Neural progenitor cell (in vitro differentiated cells): ENCODE results near the gene INPP5D.

ENCODE experiments used
- EZH2 ChIP-seq: fragments of 200-600 bp; sonication (generic); IDR thresholded peaks from 2 replicates; pipeline ENCODE4 v1.6.1; 2017; ENCODE audit warnings: antibody characterized with exemption, mild to moderate bottlenecking, moderate library complexity
- EZH2phosphoT487 ChIP-seq: fragments of 200-600 bp; sonication (generic); IDR thresholded peaks from 2 replicates; pipeline ENCODE4 v1.6.1; 2017; ENCODE audit warnings: antibody characterized with exemption
- TF ChIP-seq, protein P1 (sequence below): fragments of 200-600 bp; sonication (generic); IDR thresholded peaks from 2 replicates; pipeline ENCODE4 v1.5.1; 2017; ENCODE audit warnings: antibody characterized with exemption, mild to moderate bottlenecking

- TF ChIP-seq, protein P1, sequence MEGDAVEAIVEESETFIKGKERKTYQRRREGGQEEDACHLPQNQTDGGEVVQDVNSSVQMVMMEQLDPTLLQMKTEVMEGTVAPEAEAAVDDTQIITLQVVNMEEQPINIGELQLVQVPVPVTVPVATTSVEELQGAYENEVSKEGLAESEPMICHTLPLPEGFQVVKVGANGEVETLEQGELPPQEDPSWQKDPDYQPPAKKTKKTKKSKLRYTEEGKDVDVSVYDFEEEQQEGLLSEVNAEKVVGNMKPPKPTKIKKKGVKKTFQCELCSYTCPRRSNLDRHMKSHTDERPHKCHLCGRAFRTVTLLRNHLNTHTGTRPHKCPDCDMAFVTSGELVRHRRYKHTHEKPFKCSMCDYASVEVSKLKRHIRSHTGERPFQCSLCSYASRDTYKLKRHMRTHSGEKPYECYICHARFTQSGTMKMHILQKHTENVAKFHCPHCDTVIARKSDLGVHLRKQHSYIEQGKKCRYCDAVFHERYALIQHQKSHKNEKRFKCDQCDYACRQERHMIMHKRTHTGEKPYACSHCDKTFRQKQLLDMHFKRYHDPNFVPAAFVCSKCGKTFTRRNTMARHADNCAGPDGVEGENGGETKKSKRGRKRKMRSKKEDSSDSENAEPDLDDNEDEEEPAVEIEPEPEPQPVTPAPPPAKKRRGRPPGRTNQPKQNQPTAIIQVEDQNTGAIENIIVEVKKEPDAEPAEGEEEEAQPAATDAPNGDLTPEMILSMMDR, result no peak
- TF ChIP-seq EZH2 (no peak), EZH2phosphoT487 (no peak)
Observed at GRCh38 chr2:233161730-233162129, 101.6 kb downstream of the INPP5D start.
